ENCODE data around the gene GRID1. TPM values are rescaled to one million over a fixed set of nuclear protein-coding genes. Genes with fewer than 3 reads are reported as not detected.

Gene GRID1
- total and polyA plus RNA-seq, 11 donors, result 0.69 to 3.4 (median 1.6) TPM

DNA sequence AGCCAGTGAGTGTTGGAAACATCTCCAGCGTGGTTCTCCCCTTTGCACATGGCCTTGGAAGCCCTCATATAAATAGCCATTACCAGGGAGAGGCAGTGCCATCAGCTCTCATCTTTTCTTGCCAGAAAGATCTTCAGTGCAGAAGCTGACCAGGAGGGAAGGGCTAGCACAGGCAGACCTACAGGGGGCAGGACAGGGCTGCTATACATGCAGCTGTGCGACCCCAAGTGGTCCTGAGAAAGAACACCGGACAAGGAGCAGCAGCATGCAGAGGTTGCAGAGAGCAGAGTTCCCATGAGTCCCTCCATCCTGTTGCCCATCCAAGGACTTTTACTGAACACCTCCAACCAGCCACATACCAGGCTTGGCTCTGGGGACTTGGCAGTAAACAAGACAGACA is 17.1 kb downstream of the GRID1 start:
- Histone ChIP-seq H3K9me3 (peaks cover 0 to 6% (median 0%) of the 10 kb centered on the region in 12 donors), H3K4me1 (peaks cover 0 to 17% (median 0%) of the 10 kb centered on the region in 12 donors), H3K36me3 (no peaks in the 10 kb centered on the region), H3K27ac (no peak overlapping the region), H3K4me3 (no peak overlapping the region), H3K27me3 (no peaks in the 10 kb centered on the region)
- intact Hi-C loops (cut with DNase I), result no loop called here
- no peak for TF ChIP-seq POLR2A (IDR thresholded peaks at IDR 0.05)
- TF ChIP-seq, protein P1, sequence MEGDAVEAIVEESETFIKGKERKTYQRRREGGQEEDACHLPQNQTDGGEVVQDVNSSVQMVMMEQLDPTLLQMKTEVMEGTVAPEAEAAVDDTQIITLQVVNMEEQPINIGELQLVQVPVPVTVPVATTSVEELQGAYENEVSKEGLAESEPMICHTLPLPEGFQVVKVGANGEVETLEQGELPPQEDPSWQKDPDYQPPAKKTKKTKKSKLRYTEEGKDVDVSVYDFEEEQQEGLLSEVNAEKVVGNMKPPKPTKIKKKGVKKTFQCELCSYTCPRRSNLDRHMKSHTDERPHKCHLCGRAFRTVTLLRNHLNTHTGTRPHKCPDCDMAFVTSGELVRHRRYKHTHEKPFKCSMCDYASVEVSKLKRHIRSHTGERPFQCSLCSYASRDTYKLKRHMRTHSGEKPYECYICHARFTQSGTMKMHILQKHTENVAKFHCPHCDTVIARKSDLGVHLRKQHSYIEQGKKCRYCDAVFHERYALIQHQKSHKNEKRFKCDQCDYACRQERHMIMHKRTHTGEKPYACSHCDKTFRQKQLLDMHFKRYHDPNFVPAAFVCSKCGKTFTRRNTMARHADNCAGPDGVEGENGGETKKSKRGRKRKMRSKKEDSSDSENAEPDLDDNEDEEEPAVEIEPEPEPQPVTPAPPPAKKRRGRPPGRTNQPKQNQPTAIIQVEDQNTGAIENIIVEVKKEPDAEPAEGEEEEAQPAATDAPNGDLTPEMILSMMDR (IDR thresholded peaks at IDR 0.05), result peak in 1 of 12 donors; percentile 26
- no peak for ATAC-seq
- 20 to 40% (median 33%) methylated on average over 3 of the region's 3 CpGs for WGBS, 4 donors
- peak in 2 of 5 donors; percentile 20 to 26 for DNase-seq

DNA sequence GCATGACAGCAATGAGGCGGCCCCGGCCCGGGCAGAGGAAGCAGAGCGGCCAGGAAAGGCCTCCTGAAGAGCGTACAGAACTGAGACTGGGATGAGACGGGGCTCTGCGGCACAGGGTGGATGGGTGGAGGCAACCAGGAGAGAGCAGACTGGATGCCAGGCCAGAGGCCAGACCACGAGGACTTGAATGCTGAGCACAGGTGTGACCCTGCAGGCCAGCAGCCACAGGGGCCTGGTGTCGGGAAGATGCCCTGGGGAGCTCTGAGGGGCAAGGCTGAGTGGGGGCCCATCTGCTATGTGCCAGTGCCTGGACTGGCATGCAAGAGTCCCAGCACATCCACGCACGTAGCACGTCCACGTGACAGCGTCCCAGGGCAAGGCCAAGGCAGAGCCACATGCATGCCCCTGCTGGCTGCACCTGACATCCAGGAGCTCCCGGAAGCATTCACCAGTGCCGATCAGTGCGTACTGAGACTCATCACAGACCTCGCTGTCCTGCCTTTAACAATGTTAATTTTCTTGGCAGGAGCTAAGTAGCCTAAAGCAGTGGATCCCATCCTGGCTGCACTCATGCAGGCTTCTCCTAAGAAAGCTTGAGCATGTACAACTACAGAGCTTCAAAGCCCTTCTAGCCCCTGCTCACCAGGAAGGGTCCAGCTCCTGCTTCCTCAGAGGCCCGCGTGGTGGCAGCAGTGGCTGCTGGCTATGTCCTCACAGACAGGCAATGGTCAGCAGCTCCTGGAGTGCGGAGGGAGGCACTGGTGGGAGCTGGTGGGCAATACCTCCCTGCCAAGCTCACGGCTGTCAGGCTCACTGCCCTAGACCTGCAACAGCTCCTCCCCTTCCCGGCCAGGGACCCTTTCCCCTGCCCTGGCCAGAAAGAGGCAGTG is 18.0 kb downstream of the GRID1 start:
- no peak overlapping the region for H3K27ac ChIP-seq
- H3K36me3 ChIP-seq, result no peaks in the 10 kb centered on the region
- intact Hi-C loops (cut with DNase I), result no loop called here
- peaks cover 0 to 17% (median 0%) of the 10 kb centered on the region in 12 donors for H3K4me1 ChIP-seq
- no peaks in the 10 kb centered on the region for H3K27me3 ChIP-seq
- 81 to 90% (median 86%) methylated on average over 18 to 23 of the region's 23 CpGs for WGBS, 4 donors
- no peak overlapping the region for H3K4me3 ChIP-seq
- peak in 2 of 4 donors; percentile 26 to 34 for ATAC-seq
- TF ChIP-seq, protein P1 (IDR thresholded peaks at IDR 0.05), result peak in 3 of 12 donors; percentile 19 to 36 (median 24)
- TF ChIP-seq POLR2A (IDR thresholded peaks at IDR 0.05), result no peak
- H3K9me3 ChIP-seq, result peaks cover 0 to 6% (median 0%) of the 10 kb centered on the region in 12 donors
- peak in 3 of 5 donors; percentile 16 to 62 (median 21) for DNase-seq

DNA sequence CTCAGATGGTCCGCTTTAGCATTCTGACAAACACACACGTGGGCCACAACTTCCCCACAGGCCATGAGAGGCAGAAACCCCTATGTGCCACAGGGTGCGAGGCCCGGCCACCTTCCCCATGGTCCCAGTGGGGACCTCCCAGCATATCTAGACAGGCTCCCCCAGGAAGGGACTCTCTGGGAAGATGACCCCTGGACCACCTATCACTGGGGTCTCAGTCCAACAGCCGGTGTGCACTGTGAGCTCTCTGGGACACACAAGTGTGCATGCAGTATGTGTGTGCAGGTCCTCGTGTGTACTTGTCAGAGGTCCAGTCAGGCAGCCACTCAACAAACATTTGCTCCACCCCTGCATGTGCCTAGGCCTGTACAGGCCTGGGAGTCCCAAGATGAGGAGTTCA is 18.7 kb downstream of the GRID1 start:
- intact Hi-C loops (cut with DNase I), result no loop called here
- H3K4me1 ChIP-seq, result peaks cover 0 to 17% (median 0%) of the 10 kb centered on the region in 12 donors
- no peak overlapping the region for H3K27ac ChIP-seq
- ATAC-seq, result no peak
- H3K9me3 ChIP-seq, result peaks cover 0 to 6% (median 0%) of the 10 kb centered on the region in 12 donors
- peak in 1 of 5 donors; percentile 25 for DNase-seq
- WGBS, 4 donors, result 87 to 92% (median 90%) methylated on average over 6 of the region's 6 CpGs
- TF ChIP-seq, protein P1 (IDR thresholded peaks at IDR 0.05), result no peak
- no peak for TF ChIP-seq POLR2A (IDR thresholded peaks at IDR 0.05)
- no peaks in the 10 kb centered on the region for H3K36me3 ChIP-seq
- H3K4me3 ChIP-seq, result no peak overlapping the region
- no peaks in the 10 kb centered on the region for H3K27me3 ChIP-seq
